Spleen (tissue), 7 donors: ENCODE results near the gene CRYGN.

ENCODE experiments used
- POLR2AphosphoS5 ChIP-seq, 3 donors: sonication (generic); formaldehyde crosslinking; IDR thresholded peaks; one replicate each; pipeline ENCODE4 v1.5.1; 2017; ENCODE audit warnings: antibody characterized with exemption in 3 of 3
- TF ChIP-seq, protein P1 (sequence below), 11 experiments: fragments of 200-600 bp in 7 of 11; fragments of 450-650 bp in 4 of 11; sonication (generic) in 4 of 11; IDR thresholded peaks in 8 of 11; conservative IDR thresholded peaks in 3 of 11; 1 replicate in 7 of 11; 2 replicates in 4 of 11; pipeline versions ENCODE4 v1.4.0 to v1.8.0; 2016 to 2021; ENCODE audit warnings: antibody characterized with exemption in 11 of 11, inconsistent platforms in 4 of 11, mild to moderate bottlenecking in 1 of 11
- donor health status: DM: no; HTN: no; CAD: no; lungs with moderate emphysema.
- donor health status: DM: no; HTN: no; CAD: no.
- donor health status: DM: no; HTN: no; CAD: no.

DNA sequence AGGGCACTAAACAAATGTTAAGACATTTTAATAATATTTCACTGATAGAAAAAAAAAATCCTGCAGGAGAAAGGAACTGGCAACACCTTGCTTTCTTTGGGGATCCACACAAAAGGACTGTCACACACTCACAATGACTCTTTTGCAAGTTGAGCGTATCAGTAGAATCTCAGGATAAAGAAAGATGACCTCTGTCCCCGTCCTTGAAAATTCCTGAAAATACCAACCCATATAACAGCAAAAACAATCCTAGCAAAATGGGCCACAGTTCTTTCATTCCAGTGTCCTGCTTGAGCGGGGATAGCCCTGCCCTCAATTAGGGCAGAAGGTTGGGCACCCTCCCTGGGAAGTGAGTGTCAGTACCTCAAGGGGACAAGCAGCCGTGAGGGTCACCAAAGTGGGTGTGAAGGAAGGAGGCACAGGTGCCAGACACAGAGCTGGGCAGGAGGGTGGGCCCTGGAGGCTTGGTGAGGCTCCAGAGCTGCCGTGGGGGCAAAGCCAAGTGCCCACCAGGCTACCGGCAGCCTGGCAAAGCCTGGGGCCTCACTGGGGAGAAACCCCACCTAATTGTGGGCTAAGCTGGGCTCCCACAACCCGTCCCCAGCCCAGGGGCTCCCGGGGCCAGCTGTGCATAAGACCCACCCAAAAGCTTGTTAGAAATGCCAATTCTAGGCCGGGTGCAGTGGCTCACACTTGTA lies 32.9 kb downstream of the CRYGN start:
- TF ChIP-seq, protein P1, sequence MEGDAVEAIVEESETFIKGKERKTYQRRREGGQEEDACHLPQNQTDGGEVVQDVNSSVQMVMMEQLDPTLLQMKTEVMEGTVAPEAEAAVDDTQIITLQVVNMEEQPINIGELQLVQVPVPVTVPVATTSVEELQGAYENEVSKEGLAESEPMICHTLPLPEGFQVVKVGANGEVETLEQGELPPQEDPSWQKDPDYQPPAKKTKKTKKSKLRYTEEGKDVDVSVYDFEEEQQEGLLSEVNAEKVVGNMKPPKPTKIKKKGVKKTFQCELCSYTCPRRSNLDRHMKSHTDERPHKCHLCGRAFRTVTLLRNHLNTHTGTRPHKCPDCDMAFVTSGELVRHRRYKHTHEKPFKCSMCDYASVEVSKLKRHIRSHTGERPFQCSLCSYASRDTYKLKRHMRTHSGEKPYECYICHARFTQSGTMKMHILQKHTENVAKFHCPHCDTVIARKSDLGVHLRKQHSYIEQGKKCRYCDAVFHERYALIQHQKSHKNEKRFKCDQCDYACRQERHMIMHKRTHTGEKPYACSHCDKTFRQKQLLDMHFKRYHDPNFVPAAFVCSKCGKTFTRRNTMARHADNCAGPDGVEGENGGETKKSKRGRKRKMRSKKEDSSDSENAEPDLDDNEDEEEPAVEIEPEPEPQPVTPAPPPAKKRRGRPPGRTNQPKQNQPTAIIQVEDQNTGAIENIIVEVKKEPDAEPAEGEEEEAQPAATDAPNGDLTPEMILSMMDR (IDR thresholded peaks at IDR 0.05 in 8 of 11, conservative IDR thresholded peaks at IDR 0.05 in 3 of 11) = no peak
- no peak for TF ChIP-seq POLR2AphosphoS5 (IDR thresholded peaks at IDR 0.05)
